OCI-LY7 (cell line): ENCODE results near the gene C1orf21. TPM values are rescaled to one million over a fixed set of nuclear protein-coding genes. Genes with fewer than 3 reads are reported as not detected.

Experiments
- BruUV-seq: library from RNA; stranded (reverse); fragments of 400-500 nt; replicated peaks from 2 replicates; lab custom pipeline; 2021; lab: Mats Ljungman, UMichigan
- CTCF ChIA-PET: fragments of 300-600 bp; sonication (Branson Sonifier 250); formaldehyde crosslinking; loops from one replicate; lab custom pipeline; 2022; ENCODE audit warnings: antibody characterized with exemption; ENCODE audit not compliant: unreplicated experiment; lab: Charles Lee
- POLR2A ChIA-PET: fragments of 300-600 bp; sonication (Branson Sonifier 250); formaldehyde crosslinking; loops from one replicate; lab custom pipeline; 2022; ENCODE audit warnings: antibody characterized with exemption; lab: Charles Lee
- DNase-seq: peaks from one replicate; pipeline ENCODE4 v3.0.0-alpha.2; 2015; ENCODE audit warnings: low spot score
- H2AFZ ChIP-seq: fragments of 200-600 bp; sonication (generic), shearing (Covaris generic); 2 replicates; pipeline ENCODE4 v1.6.1; 2014; ENCODE audit warnings: mild to moderate bottlenecking, antibody characterized with exemption, low read length, moderate library complexity
- H3K27ac ChIP-seq: fragments of 200-600 bp; sonication (generic); 2 replicates; pipeline ENCODE4 v1.5.1; 2014; ENCODE audit warnings: mixed run types, low read depth, mild to moderate bottlenecking, moderate library complexity, low read length, inconsistent platforms; ENCODE audit not compliant: poor library complexity, severe bottlenecking
- H3K36me3 ChIP-seq: fragments of 200-600 bp; sonication (generic); 2 replicates; pipeline ENCODE4 v1.6.1; 2014; ENCODE audit warnings: mild to moderate bottlenecking, antibody characterized with exemption, low read length, moderate library complexity, mixed read lengths; ENCODE audit not compliant: insufficient read depth
- H3K4me1 ChIP-seq: fragments of 200-600 bp; sonication (generic); 2 replicates; pipeline ENCODE4 v1.5.1; 2014; ENCODE audit warnings: mild to moderate bottlenecking, low read length; ENCODE audit not compliant: insufficient read depth, poor library complexity, severe bottlenecking
- H3K4me2 ChIP-seq: fragments of 200-600 bp; sonication (generic); 2 replicates; pipeline ENCODE4 v1.6.1; 2014; ENCODE audit warnings: mild to moderate bottlenecking, low read length
- H3K4me3 ChIP-seq: fragments of 200-600 bp; sonication (generic); 2 replicates; pipeline ENCODE4 v1.5.1; 2014; ENCODE audit warnings: mild to moderate bottlenecking, low read depth, low read length; ENCODE audit not compliant: poor library complexity, severe bottlenecking
- H3K79me2 ChIP-seq: fragments of 200-600 bp; sonication (generic); 2 replicates; pipeline ENCODE4 v1.6.1; 2016; ENCODE audit warnings: low read depth, mild to moderate bottlenecking, low read length, moderate library complexity, mixed read lengths; ENCODE audit not compliant: insufficient read depth
- H3K9me2 ChIP-seq: fragments of 200-600 bp; sonication (generic); 2 replicates; pipeline ENCODE4 v1.6.1; 2016; ENCODE audit warnings: mild to moderate bottlenecking, low read length, mixed read lengths; ENCODE audit not compliant: insufficient read depth
- H3K9me3 ChIP-seq: fragments of 200-600 bp; sonication (generic); 2 replicates; pipeline ENCODE4 v1.6.1; 2014; ENCODE audit warnings: mild to moderate bottlenecking, mixed run types, low read length, mixed read lengths
- H4K20me1 ChIP-seq: fragments of 200-600 bp; sonication (generic); 2 replicates; pipeline ENCODE4 v1.6.1; 2014; ENCODE audit warnings: mild to moderate bottlenecking, antibody characterized with exemption, low read length, moderate library complexity, mixed read lengths; ENCODE audit not compliant: insufficient read depth
- CTCF ChIP-seq: fragments of 200-600 bp; sonication (generic); conservative IDR thresholded peaks from 2 replicates; pipeline ENCODE4 v1.5.1; 2014; ENCODE audit warnings: mild to moderate bottlenecking, antibody characterized with exemption, low read length, moderate library complexity, mixed read lengths
- EZH2phosphoT487 ChIP-seq: fragments of 200-600 bp; sonication (generic); IDR thresholded peaks from 2 replicates; pipeline ENCODE4 v1.6.1; 2018; ENCODE audit warnings: low read depth, borderline replicate concordance, mild to moderate bottlenecking, mixed run types, antibody characterized with exemption, low read length, moderate library complexity, mixed read lengths
- intact Hi-C: fragments of 100-400 bp; cut with micrococcal nuclease; formaldehyde crosslinking; loops from one replicate; pipeline ENCODE4 v1.10.0; 2022; ENCODE audit not compliant: unreplicated experiment
- total RNA-seq, 2 experiments: library from RNA; depleted of rRNA in 1 of 2; stranded (reverse); fragments of >200 nt in 1 of 2; shearing (Covaris generic) in 1 of 2; gene quantifications; 2 replicates each; pipeline ENCODE4 v1.2.3, GENCODE V29; 2014 to 2022

Gene C1orf21
- total RNA-seq, 2 experiments from 2014 or later, result not detected

GRCh38 chr1:184648160-184648855 is 261.5 kb downstream of the C1orf21 start:
- intact Hi-C loops, result no loop called here
- CTCF ChIA-PET, result no interaction called here
- Histone ChIP-seq H3K4me1 (no peaks in the 10 kb centered on the region), H3K4me3 (no peak overlapping the region), H3K79me2 (no peaks in the 10 kb centered on the region), H3K4me2 (no peak overlapping the region), H3K9me2 (no peaks in the 10 kb centered on the region), H4K20me1 (no peaks in the 10 kb centered on the region), H3K27ac (no peak overlapping the region), H3K36me3 (no peaks in the 10 kb centered on the region), H3K9me3 (no peaks in the 10 kb centered on the region), H2AFZ (no peak overlapping the region)
- POLR2A ChIA-PET, result no interaction called here
- DNase-seq, result no peak
- BruUV-seq, result no TSS peak
- TF ChIP-seq EZH2phosphoT487 (no peak), CTCF (no peak)

GRCh38 chr1:184648856-184649201 is 262.0 kb downstream of the C1orf21 start:
- Histone ChIP-seq H4K20me1 (no peaks in the 10 kb centered on the region), H3K9me3 (no peaks in the 10 kb centered on the region), H3K27ac (no peak overlapping the region), H2AFZ (no peak overlapping the region), H3K36me3 (no peaks in the 10 kb centered on the region), H3K79me2 (no peaks in the 10 kb centered on the region), H3K9me2 (no peaks in the 10 kb centered on the region), H3K4me1 (no peaks in the 10 kb centered on the region), H3K4me2 (no peak overlapping the region), H3K4me3 (no peak overlapping the region)
- CTCF ChIA-PET, result no interaction called here
- intact Hi-C loops, result no loop called here
- DNase-seq, result no peak
- POLR2A ChIA-PET, result no interaction called here
- TF ChIP-seq EZH2phosphoT487, result no peak
- no peak for TF ChIP-seq CTCF
- BruUV-seq, result no TSS peak

- ChIA-PET POLR2A (no interaction called here), CTCF (no interaction called here)
- Histone ChIP-seq H3K4me1 (no peaks in the 10 kb centered on the region), H3K79me2 (no peaks in the 10 kb centered on the region), H3K4me2 (no peak overlapping the region), H3K4me3 (no peak overlapping the region), H3K9me3 (no peaks in the 10 kb centered on the region), H3K27ac (no peak overlapping the region), H2AFZ (no peak overlapping the region), H4K20me1 (no peaks in the 10 kb centered on the region), H3K36me3 (no peaks in the 10 kb centered on the region), H3K9me2 (no peaks in the 10 kb centered on the region)
- intact Hi-C loops, result no loop called here
- TF ChIP-seq CTCF (no peak), EZH2phosphoT487 (no peak)
- no TSS peak for BruUV-seq
- DNase-seq, result no peak
Measured at GRCh38 chr1:184649451-184649888, 262.6 kb downstream of the C1orf21 start.
